ENCODE data around the gene ETFB.

Gene ETFB

DNA sequence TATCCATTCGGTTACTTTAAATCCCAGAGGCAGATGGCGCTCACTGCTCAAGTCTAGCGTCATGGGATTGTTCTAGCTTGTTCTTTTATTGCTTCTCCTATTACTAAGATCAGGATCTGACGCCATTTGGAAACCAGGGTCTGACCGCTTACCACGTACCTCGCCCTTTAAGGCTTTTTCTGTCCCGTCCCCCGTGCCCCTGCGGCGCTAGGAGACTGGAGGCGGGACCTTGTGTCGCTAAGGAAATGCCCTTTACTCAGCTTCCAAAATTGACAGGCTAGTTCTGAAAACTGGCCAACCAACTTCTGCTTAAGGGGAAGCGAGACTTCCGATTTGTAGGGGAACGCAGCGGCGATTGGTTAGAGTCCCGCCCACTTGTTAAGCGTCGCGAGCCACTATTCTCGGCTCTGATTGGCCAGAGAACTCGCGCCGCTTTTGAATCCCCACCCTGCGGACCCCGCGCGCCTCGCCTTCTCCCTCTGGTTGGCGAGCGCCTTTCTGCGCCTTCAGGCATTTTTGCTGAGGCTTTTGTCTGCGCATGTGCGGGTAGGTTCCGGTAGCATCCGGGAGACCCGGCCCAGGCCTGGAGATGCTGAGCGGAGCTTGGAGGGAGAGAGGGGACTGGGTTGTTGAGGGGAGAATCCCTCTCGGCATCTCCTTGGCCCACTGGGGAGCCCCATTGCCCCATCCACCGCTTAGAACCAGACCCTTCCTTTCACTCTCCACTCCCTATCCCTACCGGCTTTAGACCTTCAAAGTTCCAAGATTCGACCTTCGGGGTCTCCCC lies 28.1 kb upstream of the ETFB start (continued):
- TF ChIP-seq HOXD13 (CRISPR knock-in tag; IDR thresholded peaks at IDR 0.05; ENCODE audit: borderline replicate concordance) (peak; percentile 59; the same call in 1 of the 2 replicates), ZNF274 (IDR thresholded peaks at IDR 0.05; ENCODE audit: low read length) (no peak), ZNF274 (tag by site-specific recombination; IDR thresholded peaks at IDR 0.05; ENCODE audit: borderline replicate concordance) (no peak), ZNF335 (tag by site-specific recombination; conservative IDR thresholded peaks at IDR 0.05) (peak; percentile 75), ZNF266 (tag by site-specific recombination; IDR thresholded peaks at IDR 0.05; ENCODE audit: low read depth) (no peak), RBAK (tag by site-specific recombination; IDR thresholded peaks at IDR 0.05) (no peak), ZNF664 (tag by site-specific recombination; IDR thresholded peaks at IDR 0.05) (no peak), ZNF292 (tag by site-specific recombination; IDR thresholded peaks at IDR 0.05; ENCODE audit: borderline replicate concordance, low read depth) (no peak), ZBTB7A (tag by site-specific recombination; IDR thresholded peaks at IDR 0.05; ENCODE audit: low read depth) (no peak), ZNF830 (tag by site-specific recombination; IDR thresholded peaks at IDR 0.05; ENCODE audit: low read depth) (no peak), ZNF37A (tag by site-specific recombination; IDR thresholded peaks at IDR 0.05) (no peak), ZSCAN30 (tag by site-specific recombination; IDR thresholded peaks at IDR 0.05) (no peak; the same call in 1 of the 2 replicates), ZBTB17 (tag by site-specific recombination; IDR thresholded peaks at IDR 0.05) (peak; percentile 75), ZNF426 (tag by site-specific recombination; IDR thresholded peaks at IDR 0.05) (no peak), ZEB2 (tag by site-specific recombination; IDR thresholded peaks at IDR 0.05) (no peak), ZNF670 (tag by site-specific recombination; IDR thresholded peaks at IDR 0.05; ENCODE audit: low read depth) (no peak), ZNF23 (tag by site-specific recombination; IDR thresholded peaks at IDR 0.05; ENCODE audit: borderline replicate concordance) (no peak), REPIN1 (tag by site-specific recombination; IDR thresholded peaks at IDR 0.05; ENCODE audit: low read depth) (no peak), MEIS1 (CRISPR knock-in tag; IDR thresholded peaks at IDR 0.05; ENCODE audit: borderline replicate concordance) (no peak), SP2 (tag by site-specific recombination; IDR thresholded peaks at IDR 0.05) (peak; percentile 97), ZNF324 (tag by site-specific recombination; IDR thresholded peaks at IDR 0.05) (no peak), ZNF530 (tag by site-specific recombination; IDR thresholded peaks at IDR 0.05; ENCODE audit: low read depth) (no peak), ZNF169 (tag by site-specific recombination; IDR thresholded peaks at IDR 0.05) (no peak), ZNF214 (tag by site-specific recombination; IDR thresholded peaks at IDR 0.05; ENCODE audit: borderline replicate concordance) (no peak), ZSCAN16 (tag by site-specific recombination; IDR thresholded peaks at IDR 0.05) (no peak), ZNF221 (tag by site-specific recombination; IDR thresholded peaks at IDR 0.05; ENCODE audit: borderline replicate concordance) (no peak), ZNF768 (tag by site-specific recombination; IDR thresholded peaks at IDR 0.05) (no peak), ZFP41 (tag by site-specific recombination; IDR thresholded peaks at IDR 0.05; ENCODE audit: borderline replicate concordance) (no peak), ZNF639 (tag by site-specific recombination; IDR thresholded peaks at IDR 0.05) (no peak), ZNF16 (tag by site-specific recombination; IDR thresholded peaks at IDR 0.05; ENCODE audit: low read depth) (no peak), ZXDB (tag by site-specific recombination; IDR thresholded peaks at IDR 0.05) (no peak; the same call in none of the 2 replicates)
- TF ChIP-seq, protein P1, sequence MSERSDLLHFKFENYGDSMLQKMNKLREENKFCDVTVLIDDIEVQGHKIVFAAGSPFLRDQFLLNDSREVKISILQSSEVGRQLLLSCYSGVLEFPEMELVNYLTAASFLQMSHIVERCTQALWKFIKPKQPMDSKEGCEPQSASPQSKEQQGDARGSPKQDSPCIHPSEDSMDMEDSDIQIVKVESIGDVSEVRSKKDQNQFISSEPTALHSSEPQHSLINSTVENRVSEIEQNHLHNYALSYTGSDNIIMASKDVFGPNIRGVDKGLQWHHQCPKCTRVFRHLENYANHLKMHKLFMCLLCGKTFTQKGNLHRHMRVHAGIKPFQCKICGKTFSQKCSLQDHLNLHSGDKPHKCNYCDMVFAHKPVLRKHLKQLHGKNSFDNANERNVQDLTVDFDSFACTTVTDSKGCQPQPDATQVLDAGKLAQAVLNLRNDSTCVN (tag by site-specific recombination; optimal IDR thresholded peaks at IDR 0.05): peak; percentile 33
- TF ChIP-seq, protein P2, sequence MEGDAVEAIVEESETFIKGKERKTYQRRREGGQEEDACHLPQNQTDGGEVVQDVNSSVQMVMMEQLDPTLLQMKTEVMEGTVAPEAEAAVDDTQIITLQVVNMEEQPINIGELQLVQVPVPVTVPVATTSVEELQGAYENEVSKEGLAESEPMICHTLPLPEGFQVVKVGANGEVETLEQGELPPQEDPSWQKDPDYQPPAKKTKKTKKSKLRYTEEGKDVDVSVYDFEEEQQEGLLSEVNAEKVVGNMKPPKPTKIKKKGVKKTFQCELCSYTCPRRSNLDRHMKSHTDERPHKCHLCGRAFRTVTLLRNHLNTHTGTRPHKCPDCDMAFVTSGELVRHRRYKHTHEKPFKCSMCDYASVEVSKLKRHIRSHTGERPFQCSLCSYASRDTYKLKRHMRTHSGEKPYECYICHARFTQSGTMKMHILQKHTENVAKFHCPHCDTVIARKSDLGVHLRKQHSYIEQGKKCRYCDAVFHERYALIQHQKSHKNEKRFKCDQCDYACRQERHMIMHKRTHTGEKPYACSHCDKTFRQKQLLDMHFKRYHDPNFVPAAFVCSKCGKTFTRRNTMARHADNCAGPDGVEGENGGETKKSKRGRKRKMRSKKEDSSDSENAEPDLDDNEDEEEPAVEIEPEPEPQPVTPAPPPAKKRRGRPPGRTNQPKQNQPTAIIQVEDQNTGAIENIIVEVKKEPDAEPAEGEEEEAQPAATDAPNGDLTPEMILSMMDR (tag by site-specific recombination; IDR thresholded peaks at IDR 0.05): no peak
- TF ChIP-seq, protein P3, sequence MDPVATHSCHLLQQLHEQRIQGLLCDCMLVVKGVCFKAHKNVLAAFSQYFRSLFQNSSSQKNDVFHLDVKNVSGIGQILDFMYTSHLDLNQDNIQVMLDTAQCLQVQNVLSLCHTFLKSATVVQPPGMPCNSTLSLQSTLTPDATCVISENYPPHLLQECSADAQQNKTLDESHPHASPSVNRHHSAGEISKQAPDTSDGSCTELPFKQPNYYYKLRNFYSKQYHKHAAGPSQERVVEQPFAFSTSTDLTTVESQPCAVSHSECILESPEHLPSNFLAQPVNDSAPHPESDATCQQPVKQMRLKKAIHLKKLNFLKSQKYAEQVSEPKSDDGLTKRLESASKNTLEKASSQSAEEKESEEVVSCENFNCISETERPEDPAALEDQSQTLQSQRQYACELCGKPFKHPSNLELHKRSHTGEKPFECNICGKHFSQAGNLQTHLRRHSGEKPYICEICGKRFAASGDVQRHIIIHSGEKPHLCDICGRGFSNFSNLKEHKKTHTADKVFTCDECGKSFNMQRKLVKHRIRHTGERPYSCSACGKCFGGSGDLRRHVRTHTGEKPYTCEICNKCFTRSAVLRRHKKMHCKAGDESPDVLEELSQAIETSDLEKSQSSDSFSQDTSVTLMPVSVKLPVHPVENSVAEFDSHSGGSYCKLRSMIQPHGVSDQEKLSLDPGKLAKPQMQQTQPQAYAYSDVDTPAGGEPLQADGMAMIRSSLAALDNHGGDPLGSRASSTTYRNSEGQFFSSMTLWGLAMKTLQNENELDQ (tag by site-specific recombination; IDR thresholded peaks at IDR 0.05; ENCODE audit: low read depth): no peak

Measured in HEK293 (cell line).